ENCODE data around the gene CMIP.

CMIP gene

DNA sequence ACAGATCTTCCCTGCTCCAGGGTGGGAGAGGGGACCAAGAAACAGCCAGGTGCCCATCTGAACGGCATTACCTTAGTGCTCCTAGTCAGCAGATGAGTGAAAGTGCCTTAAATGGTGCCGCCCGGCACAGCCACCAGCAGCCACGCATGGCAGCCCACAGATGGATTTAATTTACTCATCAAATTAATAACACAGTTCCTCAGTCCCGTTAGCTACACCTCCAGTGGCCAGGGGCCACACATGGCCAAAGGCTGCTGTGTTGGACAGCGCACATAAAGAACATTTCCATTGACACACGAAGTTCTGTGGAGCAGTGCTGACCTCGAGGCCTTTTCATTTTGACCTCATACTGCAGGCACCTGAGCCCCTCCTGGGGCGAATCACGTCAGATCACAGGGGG is 166.3 kb downstream of the CMIP start:
- no peak overlapping the region for H3K4me3 ChIP-seq (ENCODE audit: low read depth, low read length)

DNA sequence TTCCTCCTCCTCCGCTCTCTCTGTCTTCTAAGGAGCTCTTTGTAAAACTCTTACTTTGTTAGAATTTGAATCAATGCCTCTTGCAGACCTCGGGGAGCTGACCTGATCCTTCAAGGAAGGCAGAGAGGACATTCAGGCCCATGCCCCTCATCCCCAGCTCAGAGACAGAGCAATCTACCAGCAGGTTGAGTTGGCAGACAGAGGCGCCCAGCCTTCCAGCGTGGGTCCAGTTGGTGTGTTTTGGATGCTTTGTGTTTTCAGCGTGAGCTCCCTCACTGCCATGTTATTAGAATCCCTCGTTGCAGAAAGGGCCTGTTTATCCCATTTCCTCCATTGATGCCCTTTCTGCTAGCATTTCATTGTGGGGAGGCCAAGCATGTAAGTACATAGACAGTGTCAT is 167.1 kb downstream of the CMIP start:
- no peaks in the 10 kb centered on the region for H3K4me1 ChIP-seq
- H3K79me2 ChIP-seq = peaks cover 4% of the 10 kb centered on the region
- no peak overlapping the region for H2AFZ ChIP-seq
- TF ChIP-seq, protein P1, sequence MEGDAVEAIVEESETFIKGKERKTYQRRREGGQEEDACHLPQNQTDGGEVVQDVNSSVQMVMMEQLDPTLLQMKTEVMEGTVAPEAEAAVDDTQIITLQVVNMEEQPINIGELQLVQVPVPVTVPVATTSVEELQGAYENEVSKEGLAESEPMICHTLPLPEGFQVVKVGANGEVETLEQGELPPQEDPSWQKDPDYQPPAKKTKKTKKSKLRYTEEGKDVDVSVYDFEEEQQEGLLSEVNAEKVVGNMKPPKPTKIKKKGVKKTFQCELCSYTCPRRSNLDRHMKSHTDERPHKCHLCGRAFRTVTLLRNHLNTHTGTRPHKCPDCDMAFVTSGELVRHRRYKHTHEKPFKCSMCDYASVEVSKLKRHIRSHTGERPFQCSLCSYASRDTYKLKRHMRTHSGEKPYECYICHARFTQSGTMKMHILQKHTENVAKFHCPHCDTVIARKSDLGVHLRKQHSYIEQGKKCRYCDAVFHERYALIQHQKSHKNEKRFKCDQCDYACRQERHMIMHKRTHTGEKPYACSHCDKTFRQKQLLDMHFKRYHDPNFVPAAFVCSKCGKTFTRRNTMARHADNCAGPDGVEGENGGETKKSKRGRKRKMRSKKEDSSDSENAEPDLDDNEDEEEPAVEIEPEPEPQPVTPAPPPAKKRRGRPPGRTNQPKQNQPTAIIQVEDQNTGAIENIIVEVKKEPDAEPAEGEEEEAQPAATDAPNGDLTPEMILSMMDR (IDR thresholded peaks at IDR 0.05) = no peak
- H3K9me3 ChIP-seq (ENCODE audit: control insufficient read depth, low read length) = no peaks in the 10 kb centered on the region
- no peak overlapping the region for H3K4me2 ChIP-seq (ENCODE audit: low read length)
- peak overlapping the region; percentile 78 for H3K27ac ChIP-seq
- no peaks in the 10 kb centered on the region for H3K36me3 ChIP-seq (ENCODE audit: control insufficient read depth, insufficient read depth, low read length)
- H3K4me3 ChIP-seq (ENCODE audit: low read depth, low read length) = no peak overlapping the region
- H3K9ac ChIP-seq = no peak overlapping the region
- H3K27me3 ChIP-seq (ENCODE audit: control insufficient read depth, insufficient read depth, low read length) = no peaks in the 10 kb centered on the region

More for the DNA sequence above, 166.3 kb downstream of the CMIP start:
- Histone ChIP-seq H3K4me1 (no peaks in the 10 kb centered on the region), H3K9ac (no peak overlapping the region), H2AFZ (no peak overlapping the region), H3K27me3 (ENCODE audit: control insufficient read depth, insufficient read depth, low read length) (no peaks in the 10 kb centered on the region), H3K4me2 (ENCODE audit: low read length) (no peak overlapping the region), H3K9me3 (ENCODE audit: control insufficient read depth, low read length) (no peaks in the 10 kb centered on the region), H3K36me3 (ENCODE audit: control insufficient read depth, insufficient read depth, low read length) (no peaks in the 10 kb centered on the region), H3K27ac (peak overlapping the region; percentile 55), H3K79me2 (peaks cover 5% of the 10 kb centered on the region)
- TF ChIP-seq, protein P1 (IDR thresholded peaks at IDR 0.05) = no peak

DNA sequence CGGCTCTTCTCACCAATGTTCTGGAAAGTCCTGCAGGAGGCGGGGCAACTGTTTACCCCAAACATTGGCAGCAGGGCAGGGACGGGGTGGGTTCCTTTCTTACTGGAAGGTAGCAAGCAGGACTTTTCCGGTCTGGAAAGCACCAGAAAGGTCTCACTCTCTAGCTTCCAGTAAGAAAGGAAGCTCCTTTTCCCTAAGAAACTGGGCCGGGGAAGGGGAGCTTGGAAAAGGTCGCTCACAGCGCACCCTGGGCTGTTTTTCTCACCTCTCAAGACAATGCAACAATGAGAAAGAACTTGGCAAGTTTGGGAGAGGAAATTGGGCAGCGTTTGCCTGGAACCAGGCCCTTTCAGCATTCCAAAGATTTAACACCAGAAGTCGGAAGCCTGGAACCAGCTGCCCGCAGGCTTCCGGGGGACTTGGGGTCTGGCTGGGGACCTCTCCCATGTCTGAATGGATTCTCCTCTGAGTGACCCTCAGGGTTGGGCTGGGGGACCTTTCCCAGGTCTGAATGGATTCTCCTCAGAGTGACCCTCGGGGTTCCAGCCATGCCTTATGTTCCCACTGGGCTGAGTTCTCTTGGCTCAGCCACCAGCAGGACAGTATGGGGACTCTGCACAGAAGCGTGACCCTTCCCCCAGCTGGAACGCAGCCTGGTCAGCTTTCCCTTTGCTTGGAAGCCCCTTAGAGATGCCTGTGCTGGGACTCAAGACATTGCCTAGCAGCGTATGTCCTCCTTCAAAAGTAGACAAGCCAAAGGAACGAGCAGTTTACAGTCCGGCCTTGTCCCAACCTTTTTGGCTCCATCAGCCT is 167.9 kb downstream of the CMIP start:
- Histone ChIP-seq H3K36me3 (ENCODE audit: control insufficient read depth, insufficient read depth, low read length) (no peaks in the 10 kb centered on the region), H3K4me3 (ENCODE audit: low read depth, low read length) (no peak overlapping the region), H3K9me3 (ENCODE audit: control insufficient read depth, low read length) (no peaks in the 10 kb centered on the region), H3K4me1 (no peaks in the 10 kb centered on the region), H3K9ac (no peak overlapping the region), H2AFZ (no peak overlapping the region), H3K27me3 (ENCODE audit: control insufficient read depth, insufficient read depth, low read length) (no peaks in the 10 kb centered on the region), H3K4me2 (ENCODE audit: low read length) (no peak overlapping the region), H3K79me2 (peaks cover 4% of the 10 kb centered on the region), H3K27ac (peak overlapping the region; percentile 78)
- TF ChIP-seq, protein P1 (IDR thresholded peaks at IDR 0.05) = no peak

DNA sequence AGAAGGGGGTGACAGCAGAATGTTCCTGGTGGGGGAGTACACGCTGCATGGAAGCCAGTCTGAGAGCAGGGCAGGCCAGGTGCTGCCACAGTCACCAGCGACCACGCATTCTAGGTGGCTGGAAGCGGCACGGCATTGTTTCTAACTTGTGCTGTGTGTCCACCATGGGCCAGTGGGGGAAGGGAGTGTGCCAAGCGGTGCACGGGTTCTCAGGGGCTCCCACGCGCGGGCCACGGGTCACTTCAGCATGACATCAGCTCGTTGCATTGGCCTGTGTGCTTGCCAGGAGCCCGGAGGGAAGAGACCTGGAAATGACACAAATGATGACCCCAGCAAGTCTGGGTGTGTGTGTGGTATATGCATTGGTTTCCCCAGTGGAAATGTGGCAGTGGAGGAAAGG is 169.6 kb downstream of the CMIP start:
- Histone ChIP-seq H3K9ac (no peak overlapping the region), H3K36me3 (ENCODE audit: control insufficient read depth, insufficient read depth, low read length) (no peaks in the 10 kb centered on the region), H3K27ac (no peak overlapping the region), H3K4me1 (no peaks in the 10 kb centered on the region), H3K27me3 (ENCODE audit: control insufficient read depth, insufficient read depth, low read length) (no peaks in the 10 kb centered on the region), H3K9me3 (ENCODE audit: control insufficient read depth, low read length) (no peaks in the 10 kb centered on the region), H3K4me3 (ENCODE audit: low read depth, low read length) (no peak overlapping the region), H3K79me2 (peaks cover 4% of the 10 kb centered on the region), H3K4me2 (ENCODE audit: low read length) (no peak overlapping the region), H2AFZ (no peak overlapping the region)
- TF ChIP-seq, protein P1 (IDR thresholded peaks at IDR 0.05) = no peak

Data from parathyroid adenoma (tissue), 2 donors.